ENCODE results near the gene TIPARP.

TIPARP gene

GRCh38 chr3:156747046-156747445, 72.7 kb downstream of the TIPARP start:
- DNase-seq = no peak

- no peak for DNase-seq
These were observed 74.9 kb downstream of the TIPARP start for GRCh38 chr3:156749244-156749643.

- peak; percentile 81 for DNase-seq
These were observed 75.9 kb downstream of the TIPARP start for GRCh38 chr3:156750191-156750873.

- DNase-seq = no peak
These were observed 76.5 kb downstream of the TIPARP start for GRCh38 chr3:156750874-156751245.

GRCh38 chr3:156751461-156752025, 77.2 kb downstream of the TIPARP start:
- no peak for DNase-seq

Measured in COR-L47 (cell line).